Left cardiac atrium (tissue), 4 donors: ENCODE measurements around the gene MACROD2. TPM values are rescaled to one million over a fixed set of nuclear protein-coding genes. Genes with fewer than 3 reads are reported as not detected.
A peak's percentile ranks its signal among the peaks of the same experiment; 100 is the strongest.

Source experiments
- ATAC-seq, 2 donors: fragments of 200-7000 bp; cut with Tn5 transposase; one replicate each; pipeline ENCODE4 v1.9.1; 2020; ENCODE audit warnings: mild to moderate bottlenecking in 2 of 2, moderate library complexity in 2 of 2
- DNase-seq: peaks from one replicate; pipeline ENCODE4 v3.0.0-alpha.2; 2020
- intact Hi-C, 2 donors: fragments of 100-400 bp; cut with DNase I; formaldehyde crosslinking; loops; one replicate each; pipeline versions ENCODE4 v1.14.1 to v1.15.1; 2022 to 2023
- total RNA-seq, 2 donors: library from RNA; stranded (reverse); fragmentation: NEBNext Ultra II Directional; extraction: Animal tissue kit (Norgen Biotek cat#: 25700); gene quantifications; one replicate each; pipeline ENCODE4 v1.2.1, GENCODE V29; 2021
- donor health status: DM: no; HTN: yes; CAD: no.
- donor health status: DM: no; HTN: yes; CAD: no; lungs with severe emphysema.
- donor health status: DM: yes; HTN: yes; CAD: no.
- donor health status: Dilated cardiomyopathy.

The MACROD2 gene
- total RNA-seq, 2 donors from 2014 or later: 1.3 to 2.6 TPM

DNA sequence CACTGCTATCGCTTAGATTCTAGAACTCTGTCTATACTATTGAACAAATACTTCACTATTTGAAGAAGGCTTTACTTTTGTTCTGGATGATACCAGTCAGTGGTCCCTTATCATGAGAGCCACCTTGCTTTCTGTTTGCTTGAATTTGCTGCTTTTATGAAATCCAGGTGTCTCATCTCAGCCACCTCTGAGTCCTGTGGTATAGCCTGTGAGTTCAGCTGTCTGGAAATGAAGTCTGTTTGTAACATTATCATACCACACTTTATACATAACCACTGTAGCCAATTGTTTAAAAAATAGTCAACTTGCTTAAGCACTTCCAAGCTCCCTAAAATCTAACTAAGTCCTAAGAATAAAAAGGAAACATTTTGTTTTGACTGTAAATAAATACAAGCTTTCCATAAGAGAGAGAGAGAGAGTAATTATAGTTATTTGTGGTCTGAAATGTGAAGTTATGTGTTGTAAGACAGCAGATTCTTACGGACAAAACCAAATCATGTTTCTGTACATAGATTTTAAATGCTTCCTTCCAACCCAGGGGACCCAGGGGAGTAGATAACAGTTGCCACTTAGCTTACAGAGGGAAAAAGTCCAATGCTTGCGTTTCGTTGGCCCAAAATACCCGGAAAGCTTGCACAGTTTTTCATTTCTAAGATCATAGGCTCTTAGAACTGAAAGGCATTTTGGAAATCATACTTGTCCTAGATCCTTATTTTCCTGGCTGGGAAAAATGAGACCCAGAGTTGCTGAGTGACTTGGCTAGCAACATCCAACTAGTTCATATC is 1449.9 kb downstream of the MACROD2 start:
- ATAC-seq (peak in 1 of 2 donors; percentile 30), DNase-seq (no peak)
- intact Hi-C loops: no loop called here

DNA sequence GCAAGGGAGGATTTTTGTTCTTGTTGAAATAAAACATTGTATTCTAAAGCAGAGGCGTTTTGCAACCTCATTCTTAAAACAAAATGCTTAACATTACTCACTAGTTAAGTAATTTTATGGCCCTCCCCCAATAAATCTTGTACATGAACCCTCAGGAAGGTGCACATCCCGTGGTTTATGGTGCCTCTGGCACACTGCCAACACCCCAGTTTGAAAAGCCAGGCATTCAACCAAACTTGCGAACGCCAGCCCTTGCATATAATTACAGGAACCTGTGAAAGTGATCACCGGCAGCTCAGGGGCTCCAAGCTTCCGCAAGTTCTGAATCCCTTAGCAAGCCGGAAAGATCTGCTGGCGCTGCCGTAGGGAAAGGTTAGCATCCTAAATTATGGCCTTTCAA is 1451.1 kb downstream of the MACROD2 start:
- intact Hi-C loops: no loop called here
- peak; percentile 24 for DNase-seq
- peak in 1 of 2 donors; percentile 29 for ATAC-seq

DNA sequence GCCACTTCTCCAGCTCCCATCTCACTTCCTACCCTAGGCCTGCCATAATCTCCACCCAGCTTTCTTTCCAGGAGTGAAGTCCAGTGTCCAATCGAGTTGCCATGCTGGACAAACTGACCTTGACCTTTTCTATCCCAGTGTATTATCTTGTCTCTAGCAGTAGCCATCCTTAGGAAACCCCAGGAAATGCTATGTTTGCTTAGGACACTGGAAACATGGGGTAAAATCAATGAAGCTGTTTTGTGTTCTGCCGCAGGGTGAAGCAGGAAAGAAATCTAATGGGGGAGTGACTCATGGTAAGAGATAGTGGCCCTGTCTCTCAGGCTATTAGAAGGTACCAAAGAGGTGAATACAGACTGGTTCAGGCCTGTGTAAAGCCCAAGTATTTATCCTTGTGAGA is 1452.2 kb downstream of the MACROD2 start:
- ATAC-seq: no peak
- no peak for DNase-seq
- intact Hi-C loops: no loop called here

DNA sequence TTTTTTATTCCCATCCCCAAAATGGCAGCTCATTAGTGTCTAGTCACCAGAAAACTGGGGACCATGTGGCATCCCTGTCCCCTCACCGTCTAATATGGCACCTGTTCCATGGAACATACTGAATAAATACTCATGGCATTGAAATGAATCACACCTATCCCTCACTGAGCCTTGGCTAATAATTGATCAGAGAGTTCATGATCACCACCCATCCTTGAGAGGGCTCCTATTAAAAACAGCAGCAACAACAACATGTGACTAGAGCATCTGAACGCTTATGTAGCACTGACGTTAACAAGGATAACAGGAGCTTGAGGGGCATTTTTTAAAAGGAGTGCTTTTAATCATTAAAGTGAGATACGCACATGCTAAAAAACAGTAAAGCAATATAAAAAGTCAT is 1453.7 kb downstream of the MACROD2 start:
- intact Hi-C loops: no loop called here
- DNase-seq: no peak
- ATAC-seq: no peak

- ATAC-seq (no peak), DNase-seq (no peak)
- intact Hi-C loops: no loop called here
Measured at GRCh38 chr20:15451241-15451640, 1455.9 kb downstream of the MACROD2 start.

- intact Hi-C loops: no loop called here
- ATAC-seq (no peak), DNase-seq (no peak)
Measured at GRCh38 chr20:15455279-15455678, 1460.0 kb downstream of the MACROD2 start.

DNA sequence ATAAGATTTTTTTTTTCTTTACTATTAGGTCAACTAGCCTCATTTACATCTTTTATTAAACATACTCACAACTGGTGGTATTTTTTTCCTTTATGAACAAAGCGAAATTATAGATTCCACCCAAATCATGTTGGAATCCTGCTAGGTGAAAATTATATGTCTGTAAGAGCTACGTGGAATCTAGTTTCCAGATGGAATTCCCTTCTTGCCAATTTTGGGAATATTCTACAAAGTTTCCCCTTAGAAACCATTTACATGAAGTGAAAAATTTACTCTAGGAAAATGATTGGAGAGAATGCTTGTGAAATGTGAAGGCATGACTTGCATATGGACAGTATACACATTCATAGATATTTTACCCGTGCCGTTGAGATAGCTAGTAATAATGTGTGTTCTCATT is 1466.6 kb downstream of the MACROD2 start:
- no peak for DNase-seq
- intact Hi-C loops: no loop called here
- ATAC-seq: no peak

GRCh38 chr20:15475483-15475882 is 1480.2 kb downstream of the MACROD2 start:
- intact Hi-C loops: no loop called here
- ATAC-seq: peak; percentile 63 to 69
- DNase-seq: peak; percentile 40

- intact Hi-C loops: no loop called here
- ATAC-seq: no peak
- no peak for DNase-seq
Measured at GRCh38 chr20:15476186-15476585, 1480.9 kb downstream of the MACROD2 start.

DNA sequence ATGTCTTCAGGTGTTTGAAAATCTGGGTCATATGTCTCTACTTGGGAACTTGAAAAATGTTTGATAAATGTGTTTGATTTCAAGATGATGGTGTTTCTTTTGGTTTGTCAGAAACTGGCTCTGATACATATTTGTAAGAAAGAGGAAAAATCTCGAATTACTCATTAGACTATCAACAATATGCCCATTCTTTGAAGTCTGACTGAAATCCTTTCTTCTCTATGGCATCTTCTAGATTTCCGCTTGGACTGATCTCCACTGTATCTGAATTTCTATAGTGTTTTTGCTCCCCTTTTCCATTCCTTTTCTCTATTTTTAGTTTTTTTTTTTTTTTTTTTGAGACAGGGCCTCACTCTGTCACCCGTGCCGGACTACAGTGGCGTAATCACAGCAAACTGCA is 1481.5 kb downstream of the MACROD2 start:
- no peak for ATAC-seq
- intact Hi-C loops: no loop called here
- no peak for DNase-seq

DNA sequence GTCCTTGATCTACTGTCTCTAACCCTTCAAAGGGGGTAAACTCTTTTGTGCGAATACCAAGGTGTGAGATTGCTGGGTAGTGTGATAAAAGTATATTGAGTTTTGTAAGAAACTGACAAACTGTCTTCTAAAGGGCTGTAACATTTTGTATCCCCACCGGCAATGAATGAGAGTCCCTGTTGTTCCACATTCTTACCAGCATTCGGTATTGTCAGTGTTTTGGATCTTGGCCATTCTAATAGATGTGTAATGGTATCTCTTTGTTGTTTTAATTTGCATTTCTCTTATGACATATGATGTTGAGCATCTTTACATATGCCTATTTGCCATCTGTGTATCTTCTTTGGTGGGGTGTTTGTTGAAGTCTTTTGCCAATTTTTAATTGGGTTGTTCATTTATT is 1487.2 kb downstream of the MACROD2 start:
- no peak for ATAC-seq
- DNase-seq: no peak
- intact Hi-C loops: no loop called here

GRCh38 chr20:15485519-15485918 is 1490.2 kb downstream of the MACROD2 start:
- intact Hi-C loops: no loop called here
- ATAC-seq: no peak
- no peak for DNase-seq

DNA sequence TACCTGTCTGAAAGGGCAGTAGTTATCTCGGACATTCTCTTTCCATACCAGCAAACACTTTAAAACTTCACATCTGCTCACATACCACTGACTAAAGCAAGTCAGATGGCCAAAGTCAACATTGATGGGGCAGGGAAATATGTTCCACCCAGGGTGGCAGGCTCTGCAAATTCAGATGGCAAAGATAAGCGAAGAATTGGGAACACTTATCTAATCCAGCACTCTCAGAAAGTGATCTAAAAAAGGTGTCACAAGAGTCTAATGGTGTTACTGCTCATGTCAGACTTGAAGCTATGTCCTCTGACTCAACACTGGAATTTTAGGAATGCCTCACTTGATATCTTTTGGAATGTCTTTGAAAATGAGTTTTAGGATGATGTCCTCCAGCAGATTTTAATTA is 1491.7 kb downstream of the MACROD2 start:
- no peak for DNase-seq
- no peak for ATAC-seq
- intact Hi-C loops: no loop called here

- ATAC-seq (no peak), DNase-seq (no peak)
- intact Hi-C loops: no loop called here
Measured at GRCh38 chr20:15487682-15488081, 1492.4 kb downstream of the MACROD2 start.

DNA sequence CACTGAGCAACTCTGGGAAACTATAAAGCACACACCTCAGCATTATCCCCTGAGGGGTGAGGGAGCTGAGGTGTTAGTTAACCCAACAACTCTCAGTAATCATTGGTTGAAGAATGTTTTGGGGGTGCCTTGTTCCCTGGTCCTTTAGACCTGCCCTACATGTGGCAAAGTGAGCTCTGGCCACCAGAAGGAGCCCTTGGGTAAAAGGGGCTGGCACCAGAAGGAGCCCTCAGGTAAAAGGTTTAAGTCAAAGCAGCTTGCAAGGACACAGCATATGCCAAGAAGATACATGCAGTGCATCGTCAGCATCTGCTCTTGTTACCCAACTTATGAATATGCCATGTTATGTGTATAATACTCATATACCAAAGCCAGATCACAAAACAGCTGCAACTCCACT is 1496.3 kb downstream of the MACROD2 start:
- intact Hi-C loops: no loop called here
- no peak for DNase-seq

GRCh38 chr20:15494851-15495250 is 1499.5 kb downstream of the MACROD2 start:
- no peak for ATAC-seq
- intact Hi-C loops: no loop called here
- no peak for DNase-seq

More for the DNA sequence above, 1496.3 kb downstream of the MACROD2 start:
- ATAC-seq: no peak

- ATAC-seq (no peak), DNase-seq (no peak)
- intact Hi-C loops: no loop called here
Measured at GRCh38 chr20:15496501-15497039, 1501.3 kb downstream of the MACROD2 start.

GRCh38 chr20:15498926-15499325 is 1503.6 kb downstream of the MACROD2 start:
- intact Hi-C loops: no loop called here
- ATAC-seq (no peak), DNase-seq (no peak)

- no peak for DNase-seq
- intact Hi-C loops: loop anchor here in 1 of 2 donors (5.0 kb wide), 1 partner anchor 971 kb away; no protein-coding TSS in a partner anchor
- ATAC-seq: no peak
Measured at GRCh38 chr20:15506311-15506710, 1511.0 kb downstream of the MACROD2 start.

GRCh38 chr20:15507151-15507550 is 1511.8 kb downstream of the MACROD2 start:
- intact Hi-C loops: loop anchor here in 1 of 2 donors (5.0 kb wide), 1 partner anchor 970 kb away; no protein-coding TSS in a partner anchor
- ATAC-seq (no peak), DNase-seq (no peak)

- no peak for ATAC-seq
- no peak for DNase-seq
- intact Hi-C loops: no loop called here
Measured at GRCh38 chr20:15511551-15511950, 1516.2 kb downstream of the MACROD2 start.
